H9 (cell line): Measurements from ENCODE around the gene TBX3. TPM values are rescaled to one million over a fixed set of nuclear protein-coding genes. Genes with fewer than 3 reads are reported as not detected.

ENCODE experiments used
- DNase-seq: peaks from one replicate; pipeline ENCODE4 v3.0.0-alpha.2; 2017
- H2AFZ ChIP-seq: one replicate; pipeline ENCODE4 v1.6.1; 2013; ENCODE audit warnings: mild to moderate bottlenecking, low read length, control low read depth, moderate library complexity
- H2AK5ac ChIP-seq: 2 replicates; pipeline ENCODE4 v1.6.1; 2013; ENCODE audit warnings: low read length, control low read depth, mixed read lengths; ENCODE audit not compliant: insufficient read length
- H2BK120ac ChIP-seq: one replicate; pipeline ENCODE4 v1.6.1; 2013; ENCODE audit warnings: low read depth, mild to moderate bottlenecking, low read length, control low read depth, inconsistent platforms; ENCODE audit not compliant: poor library complexity, severe bottlenecking
- H2BK12ac ChIP-seq: 2 replicates; pipeline ENCODE4 v1.6.1; 2013; ENCODE audit warnings: low read length, control low read depth, mixed read lengths, low read depth; ENCODE audit not compliant: insufficient read length
- H2BK15ac ChIP-seq: 2 replicates; pipeline ENCODE4 v1.6.1; 2013; ENCODE audit warnings: low read depth, low read length, control low read depth
- H2BK20ac ChIP-seq: one replicate; pipeline ENCODE4 v1.6.1; 2013; ENCODE audit warnings: low read depth, mild to moderate bottlenecking, low read length, control low read depth, inconsistent platforms; ENCODE audit not compliant: poor library complexity, severe bottlenecking
- H2BK5ac ChIP-seq: 2 replicates; pipeline ENCODE4 v1.6.1; 2013; ENCODE audit warnings: low read length, control low read depth, mixed read lengths; ENCODE audit not compliant: insufficient read length
- H3K14ac ChIP-seq: 2 replicates; pipeline ENCODE4 v1.6.1; 2013; ENCODE audit warnings: low read length, control low read depth; ENCODE audit not compliant: insufficient read depth
- H3K18ac ChIP-seq: 2 replicates; pipeline ENCODE4 v1.6.1; 2013; ENCODE audit warnings: low read depth, mild to moderate bottlenecking, mixed read lengths, low read length, control low read depth; ENCODE audit not compliant: insufficient read length
- H3K23ac ChIP-seq: 2 replicates; pipeline ENCODE4 v1.6.1; 2013; ENCODE audit warnings: low read length, control low read depth, mixed read lengths, low read depth; ENCODE audit not compliant: insufficient read length
- H3K23me2 ChIP-seq: 2 replicates; pipeline ENCODE4 v1.6.1; 2013; ENCODE audit warnings: low read depth, mild to moderate bottlenecking, mixed read lengths, low read length, control low read depth; ENCODE audit not compliant: insufficient read length, poor library complexity, severe bottlenecking
- H3K27ac ChIP-seq: 2 replicates; pipeline ENCODE4 v1.5.1; 2013; ENCODE audit warnings: low read length, control low read depth, mixed read lengths, low read depth; ENCODE audit not compliant: insufficient read length
- H3K27me3 ChIP-seq: 2 replicates; pipeline ENCODE4 v1.6.1; 2013; ENCODE audit warnings: low read length, control low read depth, inconsistent platforms; ENCODE audit not compliant: insufficient read depth
- H3K4ac ChIP-seq: 2 replicates; pipeline ENCODE4 v1.6.1; 2013; ENCODE audit warnings: low read depth, mild to moderate bottlenecking, control low read depth, inconsistent platforms, low read length, moderate library complexity
- H3K4me1 ChIP-seq: 2 replicates; pipeline ENCODE4 v1.6.1; 2013; ENCODE audit warnings: low read length, control low read depth, inconsistent platforms; ENCODE audit not compliant: insufficient read depth
- H3K4me2 ChIP-seq: 2 replicates; pipeline ENCODE4 v1.6.1; 2013; ENCODE audit warnings: low read length, control low read depth, mixed read lengths; ENCODE audit not compliant: insufficient read length, insufficient read depth
- H3K56ac ChIP-seq: 2 replicates; pipeline ENCODE4 v1.6.1; 2013; ENCODE audit warnings: low read depth, mild to moderate bottlenecking, mixed read lengths, low read length, control low read depth; ENCODE audit not compliant: insufficient read length
- H3K79me1 ChIP-seq: 2 replicates; pipeline ENCODE4 v1.6.1; 2013; ENCODE audit warnings: low read depth, mild to moderate bottlenecking, moderate library complexity, low read length, control low read depth, inconsistent platforms; ENCODE audit not compliant: insufficient read depth, poor library complexity, severe bottlenecking
- H3K79me2 ChIP-seq: 2 replicates; pipeline ENCODE4 v1.6.1; 2013; ENCODE audit warnings: low read length, control low read depth, inconsistent platforms; ENCODE audit not compliant: insufficient read depth
- H3K9ac ChIP-seq: 2 replicates; pipeline ENCODE4 v1.6.1; 2013; ENCODE audit warnings: low read length, control low read depth, mixed read lengths; ENCODE audit not compliant: insufficient read length; ENCODE audit errors: extremely low read depth
- H3K9me3 ChIP-seq: one replicate; pipeline ENCODE4 v1.6.1; 2013; ENCODE audit warnings: low read depth, low read length, inconsistent platforms; ENCODE audit not compliant: control insufficient read depth
- H3T11ph ChIP-seq: one replicate; pipeline ENCODE4 v1.6.1; 2013; ENCODE audit warnings: mild to moderate bottlenecking, low read length, control low read depth, inconsistent platforms
- H4K20me1 ChIP-seq: one replicate; pipeline ENCODE4 v1.6.1; 2013; ENCODE audit not compliant: control insufficient read depth, insufficient read length, insufficient read depth
- H4K5ac ChIP-seq: 2 replicates; pipeline ENCODE4 v1.6.1; 2013; ENCODE audit warnings: low read depth, mild to moderate bottlenecking, mixed read lengths, low read length, control low read depth; ENCODE audit not compliant: insufficient read length
- H4K8ac ChIP-seq: replicated peaks from 2 replicates; pipeline ENCODE4 v1.6.1; 2013; ENCODE audit warnings: low read length, control low read depth, mixed read lengths, low read depth; ENCODE audit not compliant: insufficient read length
- H4K91ac ChIP-seq: 2 replicates; pipeline ENCODE4 v1.6.1; 2013; ENCODE audit warnings: low read depth, mild to moderate bottlenecking, moderate library complexity, mixed read lengths, low read length, control low read depth; ENCODE audit not compliant: insufficient read length
- H3K27ac Mint-ChIP-seq, 3 experiments: 2 replicates in 2 of 3; 3 replicates in 1 of 3; pipeline ENCODE4 v1.8.0; 2020 to 2021; ENCODE audit warnings: mixed read lengths in 3 of 3, mild to moderate bottlenecking in 1 of 3, moderate library complexity in 1 of 3
- H3K27me3 Mint-ChIP-seq: 2 replicates; pipeline ENCODE4 v1.8.0; 2021; ENCODE audit warnings: low read depth, mild to moderate bottlenecking, moderate library complexity, mixed read lengths
- H3K36me3 Mint-ChIP-seq, 3 experiments: 2 replicates in 2 of 3; 3 replicates in 1 of 3; pipeline ENCODE4 v1.8.0; 2020 to 2021; ENCODE audit warnings: low read depth in 3 of 3, mixed read lengths in 3 of 3; ENCODE audit not compliant: insufficient read depth in 1 of 3
- H3K4me1 Mint-ChIP-seq, 2 experiments: 2 replicates each; pipeline ENCODE4 v1.8.0; 2020; ENCODE audit warnings: mixed read lengths in 2 of 2
- H3K4me3 Mint-ChIP-seq, 2 experiments: 2 replicates in 1 of 2; 3 replicates in 1 of 2; pipeline ENCODE4 v1.8.0; 2020 to 2021; ENCODE audit warnings: mild to moderate bottlenecking in 2 of 2, mixed read lengths in 2 of 2, moderate library complexity in 1 of 2
- H3K9me3 Mint-ChIP-seq, 2 experiments: 2 replicates in 1 of 2; 3 replicates in 1 of 2; pipeline ENCODE4 v1.8.0; 2020; ENCODE audit warnings: mild to moderate bottlenecking in 2 of 2, mixed read lengths in 2 of 2, moderate library complexity in 1 of 2
- CTCF ChIP-seq: fragments of 200-600 bp; sonication (generic); conservative IDR thresholded peaks from 3 replicates; pipeline ENCODE4 v1.8.0; 2021; ENCODE audit warnings: antibody characterized with exemption, mild to moderate bottlenecking
- WGBS: extraction: QIAGEN DNeasy Blood & Tissue Kit; methylation state at CpG from one replicate; pipeline ENCODE4 v1.1.7; 2013; ENCODE audit warnings: missing lambda C conversion rate, low lambda C conversion rate, mixed read lengths; ENCODE audit not compliant: insufficient read length; ENCODE audit errors: extremely low coverage; 5-methylcytosine and 5-hydroxymethylcytosine counted together
- total RNA-seq: library from RNA; stranded (reverse); gene quantifications from 2 replicates; pipeline ENCODE4 v1.2.1, GENCODE V29; 2021

TBX3 gene
- total RNA-seq, 1 experiment from 2014 or later, result 0.04 TPM

- Mint-ChIP-seq H3K27ac (no peak overlapping the region), H3K9me3 (no peaks in the 10 kb centered on the region; a peak in 2 of 5 replicates), H3K36me3 (no peaks in the 10 kb centered on the region), H3K27me3 (peaks cover 100% of the 10 kb centered on the region), H3K4me3 (peak overlapping the region in 1 of 2 experiments; percentile 79; a peak in 4 of 5 replicates), H3K4me1 (peaks cover 32 to 65% of the 10 kb centered on the region in 2 experiments)
- no peak overlapping the region for H2BK12ac ChIP-seq
- no peak overlapping the region for H3K14ac ChIP-seq
- no peaks in the 10 kb centered on the region for H3K79me2 ChIP-seq
- H2AK5ac ChIP-seq, result no peak overlapping the region
- H2BK20ac ChIP-seq, result no peak overlapping the region
- no peak overlapping the region for H2BK120ac ChIP-seq
- no peaks in the 10 kb centered on the region for H3K79me1 ChIP-seq
- no peak overlapping the region for H3K27ac ChIP-seq
- H2BK15ac ChIP-seq, result no peak overlapping the region
- H4K8ac ChIP-seq, result no peak overlapping the region
- H4K5ac ChIP-seq, result no peak overlapping the region
- H3K27me3 ChIP-seq, result peaks cover 78% of the 10 kb centered on the region
- H4K20me1 ChIP-seq, result no peaks in the 10 kb centered on the region
- H3K9ac ChIP-seq, result no peak overlapping the region
- H4K91ac ChIP-seq, result no peak overlapping the region
- no peak overlapping the region for H3K56ac ChIP-seq
- H2AFZ ChIP-seq, result no peak overlapping the region
- H3K18ac ChIP-seq, result no peak overlapping the region
- H3K4me1 ChIP-seq, result peaks cover 6% of the 10 kb centered on the region; the same call in 1 of the 2 replicates
- no peak overlapping the region for H3T11ph ChIP-seq
- DNase-seq, result peak; percentile 63
- H2BK5ac ChIP-seq, result no peak overlapping the region
- no peaks in the 10 kb centered on the region for H3K9me3 ChIP-seq
- TF ChIP-seq CTCF, result no peak
- peak overlapping the region; percentile 56 for H3K4me2 ChIP-seq
- no CpG with 5 or more reads among the region's 53 CpGs for WGBS
- no peak overlapping the region for H3K4ac ChIP-seq
- no peak overlapping the region for H3K23ac ChIP-seq
- peaks cover 22% of the 10 kb centered on the region for H3K23me2 ChIP-seq
Measured at GRCh38 chr12:114666746-114667668, 17.0 kb downstream of the TBX3 start.
